Measurements from ENCODE around the gene LITAF.

LITAF gene

GRCh38 chr16:11547118-11547916, 39.4 kb downstream of the LITAF start:
- no peak for DNase-seq

- no peak for DNase-seq
These were observed 40.1 kb downstream of the LITAF start for GRCh38 chr16:11546608-11547061.

- no peak for DNase-seq
These were observed 42.9 kb downstream of the LITAF start for GRCh38 chr16:11543661-11544393.

GRCh38 chr16:11542069-11542744, 44.5 kb downstream of the LITAF start:
- DNase-seq = no peak

- no peak for DNase-seq
These were observed 47.1 kb downstream of the LITAF start for GRCh38 chr16:11539641-11540050.

GRCh38 chr16:11538880-11539279, 47.8 kb downstream of the LITAF start:
- DNase-seq = no peak

GRCh38 chr16:11536104-11536866, 50.4 kb downstream of the LITAF start:
- DNase-seq = no peak

- DNase-seq = no peak
These were observed 51.2 kb downstream of the LITAF start for GRCh38 chr16:11535494-11535893.

- no peak for DNase-seq
These were observed 52.5 kb downstream of the LITAF start for GRCh38 chr16:11534262-11534661.

GRCh38 chr16:11533588-11533987, 53.1 kb downstream of the LITAF start:
- no peak for DNase-seq

GRCh38 chr16:11530171-11530940, 56.4 kb downstream of the LITAF start:
- DNase-seq = no peak

GRCh38 chr16:11529285-11529684, 57.4 kb downstream of the LITAF start:
- no peak for DNase-seq

GRCh38 chr16:11528053-11528452, 58.7 kb downstream of the LITAF start:
- no peak for DNase-seq

GRCh38 chr16:11526655-11527350, 59.9 kb downstream of the LITAF start:
- DNase-seq = no peak

- DNase-seq = no peak
These were observed 62.5 kb downstream of the LITAF start for GRCh38 chr16:11524098-11524760.

GRCh38 chr16:11521055-11521454, 65.7 kb downstream of the LITAF start:
- DNase-seq = no peak

GRCh38 chr16:11520442-11520841, 66.3 kb downstream of the LITAF start:
- no peak for DNase-seq

GRCh38 chr16:11517961-11518360, 68.8 kb downstream of the LITAF start:
- DNase-seq = no peak

GRCh38 chr16:11515540-11516430, 70.9 kb downstream of the LITAF start:
- DNase-seq = no peak

- DNase-seq = no peak
These were observed 72.4 kb downstream of the LITAF start for GRCh38 chr16:11514283-11514682.
